ENCODE data around the gene SETD2.

Gene SETD2

DNA sequence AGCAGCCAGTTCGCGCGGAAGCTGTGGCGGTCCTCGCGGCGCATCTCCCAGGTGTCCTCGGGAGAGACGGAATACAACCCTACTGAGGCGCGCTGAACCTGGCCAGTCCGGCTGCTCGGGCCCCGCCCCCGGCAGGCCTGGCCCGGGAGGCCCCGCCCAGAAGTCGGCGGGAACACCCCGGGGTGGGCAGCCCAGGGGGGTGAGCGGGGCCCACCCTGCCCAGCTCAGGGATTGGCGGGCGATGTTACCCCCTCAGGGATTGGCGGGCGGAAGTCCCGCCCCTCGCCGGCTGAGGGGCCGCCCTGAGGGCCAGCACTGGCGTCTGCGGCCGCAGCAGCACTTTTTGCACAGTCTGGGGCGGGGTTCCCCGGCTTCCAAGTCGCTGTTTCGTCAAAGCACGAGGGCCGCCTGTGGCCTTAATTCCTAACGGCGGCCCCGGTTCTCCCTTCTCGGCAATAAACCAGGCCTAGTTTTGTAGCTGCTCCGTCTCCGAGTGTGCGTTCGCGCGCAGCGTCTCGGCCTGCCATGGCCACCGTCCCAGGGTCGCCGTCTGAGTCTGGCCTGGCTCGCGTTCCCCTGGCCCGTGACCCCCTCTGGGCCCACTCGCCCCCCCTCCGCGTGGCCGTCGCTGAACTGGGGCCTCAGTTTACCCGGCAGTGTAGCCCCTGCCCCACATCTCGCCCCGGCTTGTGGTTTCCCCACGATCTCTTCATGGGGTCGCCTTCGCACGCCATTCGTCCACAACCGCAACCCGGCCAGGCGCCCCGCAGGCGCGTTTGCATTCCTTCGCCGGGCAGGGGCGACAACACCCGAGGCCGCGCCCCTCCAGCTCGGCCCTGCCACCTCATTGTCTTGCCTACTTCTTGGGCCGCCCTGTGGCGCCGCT is 154.4 kb downstream of the SETD2 start:
- DNase-seq (ENCODE audit: low spot score) = no peak

DNA sequence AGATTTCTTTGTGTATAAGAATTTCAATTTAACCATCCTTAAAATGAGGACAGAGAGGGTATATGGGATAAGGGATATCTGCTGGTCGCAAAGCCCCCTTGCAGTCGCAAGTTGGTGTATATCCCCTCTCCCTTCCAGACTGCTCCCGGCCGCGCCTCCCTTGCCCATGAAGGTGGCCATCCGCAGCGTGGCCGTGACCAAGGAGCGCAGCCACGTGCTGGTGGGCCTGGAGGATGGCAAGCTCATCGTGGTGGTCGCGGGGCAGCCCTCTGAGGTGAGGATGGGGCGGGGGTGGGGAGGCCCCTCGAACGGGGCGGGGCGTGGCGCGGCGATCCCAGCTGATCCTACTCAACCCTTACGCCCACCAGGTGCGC is 155.1 kb downstream of the SETD2 start:
- DNase-seq (ENCODE audit: low spot score) = no peak

DNA sequence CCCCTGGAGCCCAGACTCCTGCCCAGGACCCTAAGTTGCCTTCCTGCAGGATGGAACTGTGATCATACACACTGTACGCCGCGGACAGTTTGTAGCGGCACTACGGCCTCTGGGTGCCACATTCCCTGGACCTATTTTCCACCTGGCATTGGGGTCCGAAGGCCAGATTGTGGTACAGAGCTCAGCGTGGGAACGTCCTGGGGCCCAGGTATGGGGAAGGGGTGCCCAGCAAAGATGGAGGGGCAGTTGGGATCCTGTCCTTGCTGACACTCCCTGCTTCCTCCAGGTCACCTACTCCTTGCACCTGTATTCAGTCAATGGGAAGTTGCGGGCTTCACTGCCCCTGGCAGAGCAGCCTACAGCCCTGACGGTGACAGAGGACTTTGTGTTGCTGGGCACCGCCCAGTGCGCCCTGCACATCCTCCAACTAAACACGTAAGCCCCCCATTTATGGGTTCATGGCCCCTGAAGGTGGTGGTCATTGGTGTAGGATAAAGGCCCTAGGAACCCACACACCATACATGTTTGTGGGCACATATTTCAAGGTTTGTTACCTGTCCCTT is 155.6 kb downstream of the SETD2 start:
- DNase-seq (ENCODE audit: low spot score) = no peak

DNA sequence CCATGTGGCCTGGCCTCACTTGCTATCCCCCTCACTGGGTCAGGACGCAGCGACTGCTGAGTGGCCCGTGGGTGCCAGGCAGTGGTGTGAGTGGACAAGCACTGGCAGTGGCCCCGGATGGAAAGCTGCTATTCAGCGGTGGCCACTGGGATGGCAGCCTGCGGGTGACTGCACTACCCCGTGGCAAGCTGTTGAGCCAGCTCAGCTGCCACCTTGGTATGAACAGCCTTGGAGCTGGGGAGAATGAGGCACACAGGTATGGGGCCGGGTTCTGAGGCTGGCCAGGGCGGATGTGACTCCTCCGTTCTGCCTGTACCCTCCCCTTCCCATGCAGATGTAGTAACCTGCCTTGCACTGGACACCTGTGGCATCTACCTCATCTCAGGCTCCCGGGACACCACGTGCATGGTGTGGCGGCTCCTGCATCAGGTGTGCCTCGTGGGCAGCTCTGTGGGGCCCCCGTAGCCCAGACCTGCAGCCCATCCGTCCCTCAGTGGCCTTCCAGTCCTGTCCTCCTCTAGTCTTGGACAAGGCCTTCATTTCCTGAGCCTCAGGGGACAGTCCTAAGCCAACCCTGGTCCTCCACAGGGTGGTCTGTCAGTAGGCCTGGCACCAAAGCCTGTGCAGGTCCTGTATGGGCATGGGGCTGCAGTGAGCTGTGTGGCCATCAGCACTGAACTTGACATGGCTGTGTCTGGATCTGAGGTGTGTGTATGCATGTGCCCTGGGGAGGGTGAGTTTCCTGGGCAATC is 156.3 kb downstream of the SETD2 start:
- DNase-seq (ENCODE audit: low spot score) = no peak

DNA sequence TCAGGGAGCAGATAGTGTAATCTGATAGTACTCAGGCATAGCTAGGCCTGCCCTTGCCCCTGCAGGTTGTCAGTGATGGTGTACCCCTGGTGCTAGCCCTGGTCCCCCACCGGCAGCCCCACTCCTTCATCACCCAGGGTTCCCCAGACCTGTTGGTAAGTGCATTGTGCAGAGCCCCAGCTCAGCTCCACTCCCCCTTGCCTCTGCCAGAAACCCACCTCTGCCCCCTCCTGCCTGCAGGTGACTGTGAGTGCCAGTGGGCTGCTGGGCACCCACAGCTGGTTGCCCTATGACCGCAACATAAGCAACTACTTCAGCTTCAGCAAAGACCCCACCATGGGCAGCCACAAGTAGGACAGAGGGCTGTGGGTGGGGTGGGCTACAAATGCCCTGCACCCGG is 156.9 kb downstream of the SETD2 start:
- DNase-seq (ENCODE audit: low spot score) = no peak

DNA sequence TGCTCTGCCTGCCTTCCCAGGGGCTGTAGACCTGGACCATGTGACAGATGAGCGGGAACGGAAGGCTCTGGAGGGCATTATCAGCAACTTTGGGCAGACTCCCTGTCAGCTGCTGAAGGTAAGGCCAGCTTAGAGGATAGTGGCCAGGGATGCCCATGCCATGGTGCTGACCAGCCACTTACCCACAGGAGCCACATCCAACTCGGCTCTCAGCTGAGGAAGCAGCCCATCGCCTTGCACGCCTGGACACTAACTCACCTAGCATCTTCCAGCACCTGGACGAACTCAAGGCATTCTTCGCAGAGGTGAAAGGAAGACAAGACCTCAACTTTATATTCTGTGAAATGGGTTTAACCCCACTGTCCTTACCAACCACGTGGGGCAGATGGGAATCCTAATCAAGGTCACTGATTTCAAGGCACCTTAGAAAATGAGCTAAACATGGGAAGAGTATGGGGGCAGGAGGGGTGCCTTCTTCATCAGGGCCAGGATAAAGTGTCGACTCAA is 157.7 kb downstream of the SETD2 start:
- no peak for DNase-seq (ENCODE audit: low spot score)

GRCh38 chr3:47005212-47006144 is 158.4 kb downstream of the SETD2 start:
- no peak for DNase-seq (ENCODE audit: low spot score)

GRCh38 chr3:47004369-47005211 is 159.3 kb downstream of the SETD2 start:
- DNase-seq (ENCODE audit: low spot score) = no peak

DNA sequence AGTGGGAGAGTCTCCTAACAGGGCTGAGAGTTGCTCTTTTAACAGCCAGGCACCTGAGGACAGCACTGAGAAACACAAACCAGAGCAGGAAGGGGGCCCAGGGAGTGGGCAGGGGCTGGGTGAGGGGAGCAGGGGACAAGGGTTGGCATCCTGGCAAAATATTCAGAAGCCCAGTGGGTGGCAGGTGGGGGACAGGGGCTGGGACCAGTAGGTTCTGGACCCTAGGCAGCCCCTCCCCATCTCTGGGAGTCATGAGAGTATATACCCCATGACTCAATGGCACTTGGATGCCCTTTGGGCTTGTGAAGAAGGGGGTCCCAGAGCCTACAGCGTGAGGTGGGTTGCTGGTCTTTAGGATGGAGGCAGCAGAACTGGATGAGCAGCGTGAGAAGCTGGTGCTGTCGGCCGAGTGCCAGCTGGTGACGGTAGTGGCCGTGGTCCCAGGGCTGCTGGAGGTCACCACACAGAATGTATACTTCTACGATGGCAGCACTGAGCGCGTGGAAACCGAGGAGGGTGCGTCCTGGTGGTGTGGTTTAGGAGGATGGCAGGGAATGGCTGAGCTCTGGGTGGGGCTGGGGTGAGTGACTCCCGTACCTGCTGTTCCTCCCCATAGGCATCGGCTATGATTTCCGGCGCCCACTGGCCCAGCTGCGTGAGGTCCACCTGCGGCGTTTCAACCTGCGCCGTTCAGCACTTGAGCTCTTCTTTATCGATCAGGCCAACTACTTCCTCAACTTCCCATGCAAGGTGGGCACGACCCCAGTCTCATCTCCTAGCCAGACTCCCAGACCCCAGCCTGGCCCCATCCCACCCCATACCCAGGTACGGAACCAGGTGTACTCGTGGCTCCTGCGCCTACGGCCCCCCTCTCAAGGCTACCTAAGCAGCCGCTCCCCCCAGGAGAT is 160.2 kb downstream of the SETD2 start:
- DNase-seq (ENCODE audit: low spot score) = no peak

DNA sequence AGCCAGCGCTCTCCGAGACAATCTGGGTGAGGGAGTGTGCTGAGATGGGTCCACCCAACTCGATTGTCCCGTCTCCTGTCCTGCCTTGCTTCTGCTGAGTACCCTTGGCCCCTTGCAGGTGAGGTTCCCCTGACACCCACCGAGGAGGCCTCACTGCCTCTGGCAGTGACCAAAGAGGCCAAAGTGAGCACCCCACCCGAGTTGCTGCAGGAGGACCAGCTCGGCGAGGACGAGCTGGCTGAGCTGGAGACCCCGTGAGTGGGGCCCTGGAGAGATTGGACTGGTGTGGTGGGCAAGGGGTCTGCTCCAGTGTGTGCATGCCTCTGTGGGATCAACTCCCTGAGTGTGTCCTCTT is 160.9 kb downstream of the SETD2 start:
- no peak for DNase-seq (ENCODE audit: low spot score)

DNA sequence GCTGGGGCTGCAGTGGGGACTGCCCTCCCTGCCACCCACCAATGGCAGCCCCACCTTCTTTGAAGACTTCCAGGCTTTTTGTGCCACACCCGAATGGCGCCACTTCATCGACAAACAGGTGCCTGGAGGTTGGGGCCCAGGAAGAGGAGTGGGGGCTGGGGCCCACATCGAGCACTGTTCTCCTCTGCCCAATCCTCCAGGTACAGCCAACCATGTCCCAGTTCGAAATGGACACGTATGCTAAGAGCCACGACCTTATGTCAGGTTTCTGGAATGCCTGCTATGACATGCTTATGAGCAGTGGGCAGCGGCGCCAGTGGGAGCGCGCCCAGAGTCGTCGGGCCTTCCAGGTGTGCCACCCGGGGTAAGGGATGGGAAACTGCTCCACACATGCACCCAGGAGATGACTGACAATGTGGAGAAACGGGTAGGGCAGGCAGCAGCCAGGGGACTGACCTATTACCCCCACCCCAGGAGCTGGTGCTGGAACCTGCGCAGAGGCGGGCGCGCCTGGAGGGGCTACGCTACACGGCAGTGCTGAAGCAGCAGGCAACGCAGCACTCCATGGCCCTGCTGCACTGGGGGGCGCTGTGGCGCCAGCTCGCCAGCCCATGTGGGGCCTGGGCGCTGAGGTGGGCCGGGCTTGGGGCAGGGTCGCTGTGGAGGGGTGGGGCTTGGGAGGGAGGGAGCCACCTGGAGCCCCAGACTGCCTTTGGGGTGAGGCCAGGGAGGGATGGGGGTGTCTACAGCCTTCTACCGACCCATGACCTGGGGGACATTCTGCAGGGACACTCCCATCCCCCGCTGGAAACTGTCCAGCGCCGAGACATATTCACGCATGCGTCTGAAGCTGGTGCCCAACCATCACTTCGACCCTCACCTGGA is 161.5 kb downstream of the SETD2 start:
- DNase-seq (ENCODE audit: low spot score) = no peak

- DNase-seq (ENCODE audit: low spot score) = no peak
These were observed 162.2 kb downstream of the SETD2 start for GRCh38 chr3:47001731-47002170.

GRCh38 chr3:47000922-47001730 is 162.8 kb downstream of the SETD2 start:
- no peak for DNase-seq (ENCODE audit: low spot score)

- DNase-seq (ENCODE audit: low spot score) = peak; percentile 64
These were observed 163.6 kb downstream of the SETD2 start for GRCh38 chr3:47000198-47000815.

DNA sequence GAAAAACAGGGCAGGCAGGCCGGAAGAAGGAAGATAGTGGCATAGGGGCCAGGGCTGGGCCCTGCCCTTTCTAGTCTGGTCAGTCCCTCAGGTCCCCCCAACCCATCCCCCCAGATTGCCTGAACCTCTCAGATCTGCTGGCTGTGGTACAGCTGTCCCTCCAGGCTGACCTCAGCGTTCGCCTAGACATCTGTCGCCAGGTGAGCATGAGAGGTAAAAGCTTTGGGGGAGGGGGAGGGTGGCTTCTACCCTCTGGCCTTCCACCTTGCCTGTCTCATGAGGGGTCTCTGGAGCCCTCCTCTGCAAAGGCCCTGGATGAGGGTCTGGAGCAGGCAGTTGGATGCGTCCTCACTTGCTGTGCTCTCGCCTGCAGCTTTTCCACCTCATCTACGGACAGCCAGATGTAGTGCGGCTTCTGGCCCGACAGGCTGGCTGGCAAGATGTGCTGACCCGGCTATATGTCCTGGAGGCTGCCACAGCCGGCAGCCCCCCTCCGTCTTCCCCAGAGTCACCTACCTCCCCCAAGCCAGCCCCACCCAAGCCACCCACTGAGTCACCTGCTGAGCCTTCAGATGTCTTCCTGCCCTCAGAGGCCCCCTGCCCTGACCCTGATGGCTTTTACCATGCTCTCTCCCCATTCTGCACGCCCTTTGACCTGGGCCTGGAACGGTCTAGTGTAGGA is 164.3 kb downstream of the SETD2 start:
- DNase-seq (ENCODE audit: low spot score) = no peak

DNA sequence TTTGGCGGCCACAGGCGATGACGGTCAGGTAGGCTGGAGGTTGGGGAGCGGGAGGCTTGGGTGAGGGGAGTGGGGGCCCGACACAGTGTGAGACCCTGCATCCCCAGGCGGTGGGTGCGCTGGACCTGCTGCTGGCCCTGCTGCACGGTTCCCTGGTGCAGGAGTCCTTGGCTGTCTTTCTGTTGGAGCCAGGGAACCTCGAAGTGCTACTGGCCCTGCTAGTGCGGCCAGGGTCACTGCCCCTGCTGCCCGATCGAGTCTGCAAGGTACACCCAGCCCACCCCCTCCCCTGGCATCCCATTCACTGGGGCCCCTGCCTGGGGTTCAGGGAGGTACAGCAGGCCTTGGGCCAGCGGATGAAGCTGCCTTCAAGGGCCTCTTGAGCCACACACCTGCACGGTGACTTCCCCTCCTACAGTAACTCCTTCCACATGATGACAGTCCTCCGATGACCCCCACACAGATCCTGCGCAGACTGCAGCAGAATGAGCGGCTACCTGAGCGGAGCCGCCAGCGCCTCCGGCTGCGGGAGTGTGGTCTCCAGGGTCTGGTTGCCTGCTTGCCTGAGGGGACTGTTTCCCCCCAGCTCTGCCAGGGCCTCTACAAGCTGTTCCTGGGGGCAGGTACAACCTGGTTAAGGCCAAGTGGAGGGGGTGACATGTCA is 164.9 kb downstream of the SETD2 start:
- DNase-seq (ENCODE audit: low spot score) = no peak
